A549 (cell line): ENCODE measurements around the gene TJP2.

Experiments used
- BHLHE40 ChIP-seq: IDR thresholded peaks from 2 replicates; pipeline ENCODE4 v1.6.1; 2012; ENCODE audit warnings: low read depth, low read length, inconsistent platforms
- CTCF ChIP-seq: fragments of >200 bp; sonication (Bioruptor Twin); formaldehyde crosslinking; IDR thresholded peaks from 3 replicates; pipeline ENCODE4 v1.5.1; 2016
- POLR2A ChIP-seq: IDR thresholded peaks from 2 replicates; pipeline ENCODE4 v1.6.1; 2012; ENCODE audit warnings: mild to moderate bottlenecking, low read length

- TF ChIP-seq POLR2A, result no peak
- no peak for TF ChIP-seq CTCF
- TF ChIP-seq BHLHE40, result no peak
Measured at GRCh38 chr9:69174616-69175463, 763 bp downstream of the TJP2 start.
